ENCODE data around the gene HERC2.

The HERC2 gene

DNA sequence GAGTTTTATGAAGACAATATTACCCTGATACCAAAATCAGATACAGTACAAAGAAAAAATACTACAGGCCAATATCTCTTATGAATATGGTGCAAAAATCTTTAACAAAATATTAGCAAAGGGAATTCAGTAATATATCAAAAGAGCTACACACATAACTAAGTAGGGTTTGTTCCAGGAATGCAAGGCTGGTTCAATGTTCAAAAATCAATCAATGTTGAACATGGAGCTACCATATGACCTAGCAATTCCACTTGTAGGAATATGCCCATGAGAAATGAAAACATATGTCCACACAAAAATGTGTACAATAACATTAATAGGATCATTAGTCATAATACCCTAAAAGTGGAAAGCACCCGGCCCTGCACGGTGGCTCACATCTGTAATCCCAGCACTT is 230.7 kb downstream of the HERC2 start:
- H3K27me3 Mint-ChIP-seq (ENCODE audit: low read depth): peaks cover 63% of the 10 kb centered on the region
- H3K4me3 Mint-ChIP-seq: no peak overlapping the region
- H3K27ac Mint-ChIP-seq: no peak overlapping the region
- H3K9me3 Mint-ChIP-seq: peaks cover 15% of the 10 kb centered on the region
- H3K36me3 Mint-ChIP-seq (ENCODE audit: low read depth): peaks cover 3% of the 10 kb centered on the region
- peaks cover 15% of the 10 kb centered on the region for H3K4me1 Mint-ChIP-seq (ENCODE audit: low read depth)

DNA sequence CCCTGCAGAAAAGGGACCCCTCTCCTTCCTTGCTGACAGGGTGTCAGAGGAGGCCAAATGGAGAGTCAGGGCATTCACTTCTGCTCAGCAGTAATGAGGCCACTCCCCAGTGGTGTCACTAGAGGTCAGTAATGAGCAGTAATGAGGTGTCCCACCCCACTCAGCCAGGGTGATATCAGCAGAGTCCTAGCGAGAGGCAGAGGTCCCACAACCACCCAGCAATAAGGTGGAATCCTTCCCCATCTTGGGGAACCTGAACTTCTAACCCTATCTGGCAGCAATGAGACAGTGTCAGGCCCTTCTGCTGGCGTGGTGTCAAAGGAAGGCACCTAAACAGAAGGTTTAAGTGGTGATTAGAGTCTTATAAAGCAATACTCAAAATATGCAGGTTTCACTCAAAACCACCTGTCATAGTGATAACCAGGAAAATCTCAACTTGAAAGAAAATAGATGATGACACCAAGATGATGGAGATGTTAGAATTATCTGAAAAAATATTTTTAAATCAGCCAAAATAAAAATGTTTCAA is 235.7 kb downstream of the HERC2 start:
- peaks cover 12% of the 10 kb centered on the region for H3K4me1 Mint-ChIP-seq (ENCODE audit: low read depth)
- peaks cover 11% of the 10 kb centered on the region for H3K9me3 Mint-ChIP-seq
- no peak overlapping the region for H3K27ac Mint-ChIP-seq
- H3K27me3 Mint-ChIP-seq (ENCODE audit: low read depth): peaks cover 26% of the 10 kb centered on the region
- peaks cover 3% of the 10 kb centered on the region for H3K36me3 Mint-ChIP-seq (ENCODE audit: low read depth)
- H3K4me3 Mint-ChIP-seq: no peak overlapping the region

DNA sequence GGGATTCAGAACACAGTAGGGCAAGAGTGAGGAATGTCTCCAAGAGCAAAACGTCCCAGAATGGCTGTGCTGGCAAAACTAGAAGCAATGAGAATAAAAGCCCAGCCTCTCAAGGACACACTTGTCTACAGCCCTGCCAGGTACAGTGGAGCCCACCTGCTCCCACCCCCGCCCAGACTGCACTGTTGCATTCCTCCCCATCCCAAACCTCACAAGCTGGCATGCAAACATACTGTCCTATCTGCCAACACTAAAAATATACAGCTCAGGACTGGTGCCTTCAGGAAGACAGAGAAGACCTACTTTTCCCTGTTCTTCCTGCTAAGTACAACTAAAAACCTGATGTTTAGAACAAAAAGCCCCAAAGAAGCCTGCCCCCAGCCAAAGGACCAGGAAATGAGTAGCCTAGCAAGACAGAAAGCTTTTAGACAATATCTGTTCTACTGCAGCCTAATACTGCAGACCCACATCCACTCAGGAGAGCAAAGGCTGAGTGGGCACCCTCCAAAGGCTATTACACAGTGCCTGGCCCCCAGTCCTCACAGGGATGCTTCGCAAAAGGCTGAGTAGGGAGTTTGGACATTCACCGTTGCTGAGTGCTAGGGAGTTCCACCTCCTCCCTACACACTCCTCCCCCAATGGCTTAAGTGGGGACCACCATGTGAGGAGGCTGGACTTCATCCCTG is 236.3 kb downstream of the HERC2 start:
- H3K9me3 Mint-ChIP-seq: peaks cover 9% of the 10 kb centered on the region
- H3K36me3 Mint-ChIP-seq (ENCODE audit: low read depth): peaks cover 3% of the 10 kb centered on the region
- H3K27ac Mint-ChIP-seq: no peak overlapping the region
- H3K4me1 Mint-ChIP-seq (ENCODE audit: low read depth): peaks cover 12% of the 10 kb centered on the region
- H3K4me3 Mint-ChIP-seq: no peak overlapping the region
- peaks cover 22% of the 10 kb centered on the region for H3K27me3 Mint-ChIP-seq (ENCODE audit: low read depth)

- Mint-ChIP-seq H3K4me3 (no peak overlapping the region), H3K36me3 (ENCODE audit: low read depth) (peaks cover 3% of the 10 kb centered on the region), H3K27me3 (ENCODE audit: low read depth) (peaks cover 12% of the 10 kb centered on the region), H3K27ac (no peak overlapping the region), H3K9me3 (no peaks in the 10 kb centered on the region), H3K4me1 (ENCODE audit: low read depth) (peaks cover 12% of the 10 kb centered on the region)
Measured at GRCh38 chr15:28084547-28084946, 237.4 kb downstream of the HERC2 start.

DNA sequence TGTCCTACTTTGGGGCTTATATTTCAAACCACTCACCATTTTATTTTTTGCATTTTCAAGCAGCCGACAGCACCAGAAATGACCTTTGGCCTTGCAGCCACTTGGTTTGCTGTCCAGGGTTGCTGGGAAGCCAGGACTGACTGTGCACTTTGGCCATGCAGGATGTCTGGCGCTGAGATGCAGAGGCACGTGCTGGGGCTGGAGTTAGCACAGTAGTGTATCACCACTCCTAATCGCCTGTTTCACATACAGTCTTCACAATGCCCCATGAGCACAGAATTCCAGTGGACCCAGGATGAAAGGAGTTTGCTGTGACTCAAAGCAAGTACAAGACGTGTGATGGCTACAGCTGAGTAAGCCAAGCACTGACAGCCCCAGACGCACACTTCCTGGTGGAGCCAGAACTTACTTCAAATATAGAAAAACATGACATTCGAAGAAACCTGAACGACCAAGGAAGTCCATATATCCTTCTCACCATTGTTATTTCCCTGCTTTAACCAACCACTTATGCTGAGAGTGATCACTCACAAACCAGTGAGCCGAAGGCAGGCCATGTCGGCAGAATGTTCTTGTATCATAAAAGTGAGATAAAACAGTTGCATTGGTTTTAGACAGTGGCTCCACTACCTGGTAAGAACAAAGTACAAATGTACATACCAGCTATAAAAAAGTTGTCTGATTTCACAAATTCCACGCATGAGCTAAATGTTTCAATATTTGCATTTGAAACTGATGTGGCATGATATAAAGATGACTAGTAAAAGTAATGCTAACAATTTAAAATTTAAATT is 238.9 kb downstream of the HERC2 start:
- Mint-ChIP-seq H3K4me3 (no peak overlapping the region), H3K36me3 (ENCODE audit: low read depth) (no peaks in the 10 kb centered on the region), H3K27ac (no peak overlapping the region), H3K9me3 (no peaks in the 10 kb centered on the region), H3K27me3 (ENCODE audit: low read depth) (peaks cover 2% of the 10 kb centered on the region), H3K4me1 (ENCODE audit: low read depth) (peaks cover 12% of the 10 kb centered on the region)

DNA sequence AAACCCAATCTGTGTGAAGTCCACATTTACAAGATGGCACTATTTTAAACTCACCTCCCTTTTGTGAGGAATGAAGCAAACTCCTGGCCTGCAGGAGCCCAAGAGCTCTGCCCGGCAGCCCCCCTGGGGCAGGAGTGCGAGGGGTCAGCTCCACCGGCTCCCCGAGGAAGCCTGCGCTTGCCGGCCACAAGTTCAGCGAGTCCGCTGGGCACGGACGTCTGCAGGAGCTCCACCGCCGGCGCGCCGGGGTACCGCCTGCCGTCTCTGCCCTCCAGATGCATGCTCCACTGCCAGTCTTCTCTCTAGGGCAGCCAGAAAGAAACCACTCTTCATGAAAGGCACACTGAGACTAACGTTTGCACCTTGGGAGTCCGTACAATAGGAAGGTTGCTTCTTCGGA is 240.4 kb downstream of the HERC2 start:
- H3K9me3 Mint-ChIP-seq: no peaks in the 10 kb centered on the region
- no peaks in the 10 kb centered on the region for H3K27me3 Mint-ChIP-seq (ENCODE audit: low read depth)
- H3K36me3 Mint-ChIP-seq (ENCODE audit: low read depth): no peaks in the 10 kb centered on the region
- peaks cover 5% of the 10 kb centered on the region for H3K4me1 Mint-ChIP-seq (ENCODE audit: low read depth)
- H3K27ac Mint-ChIP-seq: no peak overlapping the region
- H3K4me3 Mint-ChIP-seq: no peak overlapping the region

DNA sequence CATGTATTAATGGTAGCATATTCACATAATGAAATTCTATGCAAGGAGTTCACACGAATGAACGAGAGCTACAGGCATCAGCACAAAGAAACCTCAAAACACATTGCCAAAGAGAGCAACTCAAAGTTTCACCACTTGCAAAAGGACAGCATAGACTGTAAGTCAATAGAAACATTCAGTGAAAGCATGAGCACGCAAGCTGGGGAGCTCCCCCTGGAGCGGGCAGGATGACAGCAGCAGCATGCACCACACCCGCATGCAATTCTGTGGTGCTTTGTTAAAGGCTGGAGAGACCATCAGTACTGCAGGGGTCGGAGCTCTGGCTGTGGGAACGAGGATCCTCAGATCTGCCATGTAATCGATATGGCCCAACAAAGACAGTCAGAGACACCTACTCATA is 241.6 kb downstream of the HERC2 start:
- Mint-ChIP-seq H3K4me1 (ENCODE audit: low read depth) (no peaks in the 10 kb centered on the region), H3K4me3 (no peak overlapping the region), H3K9me3 (no peaks in the 10 kb centered on the region), H3K27ac (no peak overlapping the region), H3K27me3 (ENCODE audit: low read depth) (no peaks in the 10 kb centered on the region), H3K36me3 (ENCODE audit: low read depth) (no peaks in the 10 kb centered on the region)

DNA sequence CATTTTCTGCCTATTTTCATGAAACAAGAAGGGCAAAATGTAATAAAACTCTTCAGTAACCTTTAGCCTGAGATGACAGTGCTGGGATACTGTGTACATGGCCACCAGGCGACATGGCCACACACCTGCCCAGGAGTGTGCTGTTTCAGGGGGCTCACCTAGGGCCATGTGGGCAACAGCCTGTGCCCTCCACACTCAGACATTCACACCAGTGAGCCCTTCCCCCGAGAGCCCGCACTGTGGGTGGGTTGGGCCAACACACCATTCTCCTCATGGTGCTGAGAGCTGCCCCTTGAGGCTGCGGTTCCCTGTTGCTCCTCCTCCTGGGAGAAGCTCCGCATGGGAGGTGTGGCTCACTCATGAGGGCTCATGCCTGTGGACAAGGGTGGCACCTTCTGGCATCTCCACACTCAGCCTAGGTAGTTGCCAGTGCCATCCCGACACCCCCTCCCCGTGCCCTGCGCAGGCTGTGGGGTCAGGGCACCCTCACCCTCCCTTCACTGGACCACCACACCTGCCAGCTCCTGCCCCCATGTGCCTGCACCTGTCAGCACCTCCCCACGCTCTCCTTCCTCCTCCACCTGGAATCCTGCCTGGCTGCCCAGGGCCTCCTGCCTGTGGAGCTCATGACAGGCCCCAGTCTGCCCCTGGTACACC is 242.5 kb downstream of the HERC2 start:
- H3K27ac Mint-ChIP-seq: no peak overlapping the region
- no peaks in the 10 kb centered on the region for H3K9me3 Mint-ChIP-seq
- no peaks in the 10 kb centered on the region for H3K27me3 Mint-ChIP-seq (ENCODE audit: low read depth)
- no peak overlapping the region for H3K4me3 Mint-ChIP-seq
- H3K4me1 Mint-ChIP-seq (ENCODE audit: low read depth): no peaks in the 10 kb centered on the region
- H3K36me3 Mint-ChIP-seq (ENCODE audit: low read depth): no peaks in the 10 kb centered on the region

- Mint-ChIP-seq H3K9me3 (no peaks in the 10 kb centered on the region), H3K4me1 (ENCODE audit: low read depth) (no peaks in the 10 kb centered on the region), H3K36me3 (ENCODE audit: low read depth) (no peaks in the 10 kb centered on the region), H3K27ac (no peak overlapping the region), H3K4me3 (no peak overlapping the region), H3K27me3 (ENCODE audit: low read depth) (no peaks in the 10 kb centered on the region)
Measured at GRCh38 chr15:28078191-28078719, 243.7 kb downstream of the HERC2 start.

GRCh38 chr15:28075573-28075972 is 246.4 kb downstream of the HERC2 start:
- H3K4me3 Mint-ChIP-seq: no peak overlapping the region
- H3K9me3 Mint-ChIP-seq: no peaks in the 10 kb centered on the region
- H3K4me1 Mint-ChIP-seq (ENCODE audit: low read depth): no peaks in the 10 kb centered on the region
- H3K27me3 Mint-ChIP-seq (ENCODE audit: low read depth): no peaks in the 10 kb centered on the region
- no peak overlapping the region for H3K27ac Mint-ChIP-seq
- no peaks in the 10 kb centered on the region for H3K36me3 Mint-ChIP-seq (ENCODE audit: low read depth)

- H3K36me3 Mint-ChIP-seq (ENCODE audit: low read depth): no peaks in the 10 kb centered on the region
- no peak overlapping the region for H3K27ac Mint-ChIP-seq
- H3K9me3 Mint-ChIP-seq: peaks cover 4% of the 10 kb centered on the region
- H3K27me3 Mint-ChIP-seq (ENCODE audit: low read depth): peaks cover 16% of the 10 kb centered on the region
- no peaks in the 10 kb centered on the region for H3K4me1 Mint-ChIP-seq (ENCODE audit: low read depth)
- no peak overlapping the region for H3K4me3 Mint-ChIP-seq
Measured at GRCh38 chr15:28068930-28069329, 253.0 kb downstream of the HERC2 start.

GRCh38 chr15:28066231-28066630 is 255.7 kb downstream of the HERC2 start:
- H3K36me3 Mint-ChIP-seq (ENCODE audit: low read depth): no peaks in the 10 kb centered on the region
- no peak overlapping the region for H3K27ac Mint-ChIP-seq
- H3K4me1 Mint-ChIP-seq (ENCODE audit: low read depth): no peaks in the 10 kb centered on the region
- peaks cover 4% of the 10 kb centered on the region for H3K9me3 Mint-ChIP-seq
- no peak overlapping the region for H3K4me3 Mint-ChIP-seq
- peaks cover 16% of the 10 kb centered on the region for H3K27me3 Mint-ChIP-seq (ENCODE audit: low read depth)

Data from T-helper 1 cell treated with Interleukin-12 subunit alpha and Interleukin-12 subunit beta and Interleukin-4 antibody, amounts not matched to agents 30 μg/mL and 1 μg/mL, for 36 hours (primary cell).